T follicular helper cell (primary cell): ENCODE results near the gene OR8B3.
"Not testable (repeated sequence)": the region's sequence is repeated elsewhere in the genome, so short reads cannot be mapped to it uniquely, and the experiment has no call there.

Source experiments
- DNase-seq: peaks from one replicate; pipeline ENCODE4 v3.0.0-alpha.2; 2020; ENCODE audit warnings: low read depth
- total RNA-seq, 2 experiments: gene quantifications; one replicate each; lab custom pipeline; 2026; lab: John Stamatoyannopoulos, UW

Gene OR8B3, protein sequence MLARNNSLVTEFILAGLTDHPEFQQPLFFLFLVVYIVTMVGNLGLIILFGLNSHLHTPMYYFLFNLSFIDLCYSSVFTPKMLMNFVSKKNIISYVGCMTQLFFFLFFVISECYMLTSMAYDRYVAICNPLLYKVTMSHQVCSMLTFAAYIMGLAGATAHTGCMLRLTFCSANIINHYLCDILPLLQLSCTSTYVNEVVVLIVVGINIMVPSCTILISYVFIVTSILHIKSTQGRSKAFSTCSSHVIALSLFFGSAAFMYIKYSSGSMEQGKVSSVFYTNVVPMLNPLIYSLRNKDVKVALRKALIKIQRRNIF
- total RNA-seq = 0 reads per million in 2 experiments

DNA sequence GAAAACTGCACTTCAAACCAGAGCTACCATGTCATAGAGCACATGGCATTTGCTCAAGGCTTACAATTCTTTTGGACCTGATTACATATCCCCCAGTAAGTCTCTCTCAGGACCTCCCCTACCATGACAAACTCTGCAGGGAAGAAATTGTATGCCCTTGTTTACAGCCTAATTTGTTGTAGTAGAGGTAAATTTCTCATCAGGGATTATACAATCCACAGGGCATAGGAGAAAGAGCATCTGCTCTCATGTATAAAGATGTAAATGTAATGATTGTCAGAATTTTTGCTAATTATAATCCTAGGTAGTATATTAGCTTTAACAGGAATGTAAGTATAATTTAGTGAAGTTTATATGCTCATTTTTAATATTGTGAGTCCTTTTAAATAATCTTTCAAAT lies at the start of gene OR8B3:
OR8B3 (minus strand) TSS at position 101 of the 400 bp plus-strand sequence. CDS start 1,673 bp downstream, outside the sequence.
- no peak for DNase-seq

GRCh38 chr11:124446916-124447315 lies 48.1 kb upstream of the OR8B3 start:
- DNase-seq = no peak

GRCh38 chr11:124445646-124446150 lies 46.9 kb upstream of the OR8B3 start, which contains the start of gene OR8B8:
Gene OR8B8 (minus strand): TSS chr11:124445696. CDS start chr11:124441085, 4,611 bp downstream.
- DNase-seq = no peak

DNA sequence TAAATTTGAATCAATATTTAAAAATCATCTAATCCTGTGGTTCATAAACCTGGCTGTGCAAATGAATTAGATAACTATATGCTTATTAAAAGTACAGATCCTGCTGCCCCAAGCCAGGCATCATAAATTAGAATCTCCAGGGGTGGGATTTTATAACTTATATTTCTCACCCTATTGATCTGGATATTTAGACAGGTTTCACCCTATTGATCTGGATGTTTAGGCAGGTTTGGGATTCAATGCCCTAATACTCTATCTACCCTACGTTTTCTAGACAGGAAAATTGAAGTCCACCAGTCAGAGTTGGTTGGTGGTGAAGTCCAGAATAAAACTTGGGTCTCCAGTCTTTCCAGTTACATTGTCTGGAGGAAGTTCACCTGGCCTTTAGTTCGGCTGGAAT lies 44.0 kb upstream of the OR8B3 start:
- no peak for DNase-seq

GRCh38 chr11:124442442-124442841 lies 43.6 kb upstream of the OR8B3 start:
- no peak for DNase-seq

- DNase-seq = no peak
Observed at GRCh38 chr11:124441519-124441918, 42.7 kb upstream of the OR8B3 start.

GRCh38 chr11:124441081-124441480 lies 42.3 kb upstream of the OR8B3 start:
- no peak for DNase-seq

DNA sequence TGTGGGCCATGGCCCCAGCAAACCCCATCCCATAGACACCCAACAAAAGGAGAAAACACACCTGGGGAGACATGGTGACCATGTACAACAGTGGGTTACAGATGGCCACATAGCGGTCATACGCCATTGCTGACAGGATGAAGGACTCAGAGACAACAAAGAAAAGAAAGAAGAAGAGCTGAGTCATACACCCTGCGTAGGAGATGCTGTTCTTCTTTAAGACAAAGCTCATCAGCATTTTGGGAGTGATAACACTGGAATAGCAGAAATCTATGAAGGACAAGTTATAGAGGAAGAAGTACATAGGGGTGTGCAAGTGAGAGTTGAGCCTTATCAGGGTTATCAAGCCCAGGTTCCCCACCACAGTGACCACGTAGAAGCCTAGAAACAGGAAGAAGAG lies 41.8 kb upstream of the OR8B3 start:
- no peak for DNase-seq

DNA sequence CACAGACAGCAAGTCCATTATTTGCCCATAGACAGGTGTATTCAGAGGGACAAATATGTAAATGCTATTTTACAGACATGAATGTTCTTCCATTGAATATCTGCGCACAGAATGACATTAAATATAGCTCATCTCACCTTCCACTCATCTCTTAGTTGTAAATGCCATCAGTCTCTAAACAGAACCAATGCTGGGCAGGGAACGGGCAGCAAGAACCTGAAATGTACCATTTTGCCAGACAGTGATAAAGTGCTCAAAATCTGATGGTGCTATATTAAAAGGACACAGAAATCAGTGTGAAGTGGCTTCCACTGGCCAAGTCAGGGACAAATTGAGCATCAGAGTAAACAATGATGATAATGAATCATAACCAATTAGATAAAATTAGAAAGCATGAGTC lies 35.9 kb upstream of the OR8B3 start:
- DNase-seq = no peak

- DNase-seq = no peak
Observed at GRCh38 chr11:124429599-124429998, 30.8 kb upstream of the OR8B3 start.

DNA sequence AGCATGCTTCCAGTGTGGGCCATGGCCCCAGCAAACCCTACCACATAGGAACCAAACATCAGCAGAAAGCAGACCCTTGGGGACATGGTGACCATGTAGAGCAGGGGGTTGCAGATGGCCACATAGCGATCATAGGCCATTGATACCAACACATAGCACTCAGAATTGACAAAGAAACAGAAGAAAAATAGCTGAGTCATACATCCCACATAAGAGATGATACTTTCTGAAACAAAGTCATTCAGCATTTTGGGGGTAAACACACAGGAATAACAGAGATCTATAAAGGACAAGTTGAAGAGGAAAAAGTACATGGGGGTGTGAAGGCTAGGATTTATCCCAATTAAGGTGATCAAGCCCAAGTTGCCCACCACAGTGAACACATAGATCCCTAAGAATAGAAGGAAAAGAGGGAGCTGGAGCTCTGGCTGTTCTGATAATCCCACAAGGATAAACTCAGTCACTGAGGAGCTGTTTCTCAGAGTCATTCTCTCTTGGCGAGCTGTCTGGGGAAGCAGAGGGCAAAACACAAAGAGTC lies 25.6 kb upstream of the OR8B3 start, which contains the start of gene OR8B4:
OR8B4 (minus strand) TSS at position 488 of the 538 bp plus-strand sequence; CDS start at position 488, 0 bp downstream.
- DNase-seq = no peak

DNA sequence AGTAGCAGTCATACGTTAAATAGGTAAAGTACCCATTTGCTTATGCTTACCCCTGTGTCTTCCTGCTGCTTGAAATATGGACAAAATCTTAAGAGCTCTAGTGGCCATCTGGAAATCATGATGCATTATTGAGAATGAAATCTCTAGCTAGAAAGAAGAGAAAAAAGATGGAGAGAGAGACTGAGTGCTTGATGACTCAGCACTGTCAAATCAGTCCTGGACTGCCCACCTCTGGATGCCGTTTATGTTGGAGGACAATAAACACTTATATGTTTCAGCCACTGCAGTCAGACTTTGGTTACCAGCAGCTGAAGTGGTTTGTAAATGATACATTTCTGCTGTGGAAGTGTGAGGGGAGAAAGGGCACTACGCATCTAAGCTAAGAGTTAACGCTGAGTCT lies 22.2 kb upstream of the OR8B3 start:
- DNase-seq = no peak

- no peak for DNase-seq
Observed at GRCh38 chr11:124415356-124415923, 16.6 kb upstream of the OR8B3 start.

GRCh38 chr11:124409906-124410305 lies 11.1 kb upstream of the OR8B3 start:
- no peak for DNase-seq

DNA sequence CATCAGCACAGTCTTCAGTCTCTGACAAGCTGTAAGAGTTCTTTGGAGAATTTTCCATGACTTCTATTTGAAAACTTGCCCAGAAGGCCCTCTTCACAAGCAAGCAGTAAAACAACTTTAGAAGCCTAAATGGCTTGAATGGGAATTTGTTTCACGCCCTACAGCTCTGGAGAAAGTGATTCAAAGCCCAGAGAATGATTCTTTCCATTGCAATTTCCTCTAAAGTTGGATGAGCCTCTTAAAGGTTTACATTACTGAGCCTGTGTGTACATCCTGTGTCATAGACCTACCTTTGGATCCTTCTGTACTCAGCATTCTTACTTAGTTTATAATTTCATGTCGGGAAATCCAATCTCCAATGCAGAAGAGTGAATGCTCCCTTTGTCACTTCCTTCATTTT lies 6.8 kb upstream of the OR8B3 start:
- no peak for DNase-seq

GRCh38 chr11:124403186-124403585 lies 4.4 kb upstream of the OR8B3 start:
- not testable (repeated sequence) for DNase-seq

GRCh38 chr11:124402326-124402922 lies 3.6 kb upstream of the OR8B3 start:
- DNase-seq = peak; percentile 17

GRCh38 chr11:124396847-124397246 lies 2.0 kb downstream of the OR8B3 start:
- DNase-seq = not testable (repeated sequence)

- DNase-seq = no peak
Observed at GRCh38 chr11:124394408-124394807, 4.4 kb downstream of the OR8B3 start.

DNA sequence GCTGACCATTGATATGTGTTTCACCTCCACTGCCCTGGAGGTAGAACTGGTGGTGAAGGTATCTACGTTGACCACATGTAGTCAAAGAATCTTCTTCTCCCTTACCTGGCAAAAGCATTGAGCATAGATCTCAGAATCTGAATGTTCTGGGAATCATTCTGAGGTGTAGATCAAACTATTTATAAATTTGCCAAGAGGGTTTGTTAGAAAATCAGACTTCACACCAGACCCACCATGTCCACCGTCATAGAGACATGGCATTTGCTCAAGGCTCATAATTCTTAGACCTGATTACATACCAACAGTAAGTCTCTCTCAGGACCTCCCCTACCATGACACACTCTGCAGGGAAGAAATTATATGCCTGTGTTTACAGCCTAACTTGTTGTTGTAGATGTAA lies 14.4 kb downstream of the OR8B3 start, which contains the start of gene OR8B2:
OR8B2 (minus strand) TSS at position 101 of the 400 bp plus-strand sequence. CDS start 1,156 bp downstream, outside the sequence.
- DNase-seq = no peak

DNA sequence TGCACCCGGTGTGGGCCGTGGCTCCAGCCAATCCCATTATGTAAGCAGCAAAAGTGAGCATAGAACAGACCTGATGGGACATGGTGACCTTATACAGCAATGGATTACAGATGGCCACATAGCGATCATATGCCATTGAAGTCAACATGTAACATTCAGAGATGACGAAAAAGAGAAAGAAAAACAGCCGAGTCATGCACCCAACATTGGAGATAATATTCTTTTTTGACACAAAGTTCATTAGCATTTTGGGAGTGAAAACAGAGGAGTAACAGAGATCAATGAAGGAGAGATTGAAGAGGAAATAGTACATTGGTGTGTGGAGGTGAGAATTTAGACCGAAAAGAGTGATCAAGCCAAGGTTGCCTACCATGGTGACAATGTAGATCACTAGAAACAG lies 16.0 kb downstream of the OR8B3 start:
- not testable (repeated sequence) for DNase-seq

GRCh38 chr11:124380585-124380984 lies 18.2 kb downstream of the OR8B3 start:
- DNase-seq = no peak
